ENCODE results near the gene KCNK18. TPM values are rescaled to one million over a fixed set of nuclear protein-coding genes. Genes with fewer than 3 reads are reported as not detected.

KCNK18 gene
- not detected for polyA plus RNA-seq (ENCODE audit: insufficient read length)

DNA sequence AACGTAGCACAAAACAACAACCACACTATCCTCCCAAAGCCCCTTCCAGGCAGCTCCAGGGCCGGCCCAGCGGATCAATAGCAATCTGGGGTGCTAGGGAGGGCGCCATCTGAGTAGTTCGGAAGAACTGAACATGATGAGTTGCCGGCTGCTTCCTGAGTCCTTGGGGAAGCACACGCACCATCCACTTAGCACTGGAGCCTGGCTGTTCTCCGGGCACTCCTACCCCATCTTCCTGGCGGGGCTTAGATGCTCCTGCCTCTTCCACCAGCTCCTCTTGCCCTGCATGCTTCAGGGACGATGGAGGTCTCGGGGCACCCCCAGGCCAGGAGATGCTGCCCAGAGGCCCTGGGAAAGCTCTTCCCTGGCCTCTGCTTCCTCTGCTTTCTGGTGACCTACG is at the start of gene KCNK18:
Gene KCNK18 (plus strand): TSS at position 301 of the 400 bp plus-strand sequence. CDS start 0 bp downstream, at position 301.
- no peak for DNase-seq (ENCODE audit: low read depth)

GRCh38 chr10:117148284-117148683 is 49.0 kb upstream of the KCNK18 start:
- no peak for DNase-seq (ENCODE audit: low read depth)

GRCh38 chr10:117152668-117153067 is 44.6 kb upstream of the KCNK18 start:
- no peak for DNase-seq (ENCODE audit: low read depth)

DNA sequence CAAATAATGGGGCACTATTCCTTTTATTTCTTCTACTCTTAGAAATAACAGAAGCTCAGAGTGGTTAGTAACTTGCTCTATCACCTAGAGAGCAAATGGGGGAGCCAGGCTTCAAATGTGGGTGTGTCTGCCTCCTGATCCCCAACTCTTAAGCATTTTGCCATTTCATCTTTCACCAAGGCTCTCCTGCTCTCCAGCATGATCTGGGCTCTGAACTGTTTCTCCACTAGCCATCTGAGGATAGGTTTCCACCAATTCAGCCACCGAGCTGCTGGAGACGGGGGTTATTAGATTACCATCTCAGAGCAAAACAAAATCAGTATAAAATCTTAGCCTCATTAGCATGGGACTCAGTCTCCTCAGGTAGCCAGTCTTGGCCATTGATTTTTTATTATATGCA is 39.0 kb upstream of the KCNK18 start:
- DNase-seq (ENCODE audit: low read depth) = no peak

GRCh38 chr10:117159390-117159789 is 37.9 kb upstream of the KCNK18 start:
- DNase-seq (ENCODE audit: low read depth) = no peak

DNA sequence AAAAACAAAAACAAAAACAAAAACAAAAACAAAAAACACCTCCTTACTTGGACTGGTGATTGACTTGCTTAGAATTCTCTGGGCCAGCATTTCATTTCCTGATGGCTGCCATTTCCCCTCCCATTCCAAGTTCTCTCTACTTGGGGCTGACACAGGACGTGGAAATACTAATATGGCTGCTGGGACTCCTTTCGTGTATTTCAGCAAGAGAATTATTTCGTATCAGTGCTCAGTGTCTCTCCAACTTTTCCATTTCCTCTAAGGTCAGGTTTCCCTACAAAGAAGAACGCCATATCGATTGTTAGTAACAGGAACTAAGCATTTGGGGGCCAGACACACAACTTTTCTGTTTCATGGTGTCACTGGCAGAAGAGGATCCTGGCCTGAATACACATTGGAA is 36.7 kb upstream of the KCNK18 start:
- DNase-seq (ENCODE audit: low read depth) = no peak

- DNase-seq (ENCODE audit: low read depth) = no peak
Measured at GRCh38 chr10:117161386-117162033, 35.8 kb upstream of the KCNK18 start.

DNA sequence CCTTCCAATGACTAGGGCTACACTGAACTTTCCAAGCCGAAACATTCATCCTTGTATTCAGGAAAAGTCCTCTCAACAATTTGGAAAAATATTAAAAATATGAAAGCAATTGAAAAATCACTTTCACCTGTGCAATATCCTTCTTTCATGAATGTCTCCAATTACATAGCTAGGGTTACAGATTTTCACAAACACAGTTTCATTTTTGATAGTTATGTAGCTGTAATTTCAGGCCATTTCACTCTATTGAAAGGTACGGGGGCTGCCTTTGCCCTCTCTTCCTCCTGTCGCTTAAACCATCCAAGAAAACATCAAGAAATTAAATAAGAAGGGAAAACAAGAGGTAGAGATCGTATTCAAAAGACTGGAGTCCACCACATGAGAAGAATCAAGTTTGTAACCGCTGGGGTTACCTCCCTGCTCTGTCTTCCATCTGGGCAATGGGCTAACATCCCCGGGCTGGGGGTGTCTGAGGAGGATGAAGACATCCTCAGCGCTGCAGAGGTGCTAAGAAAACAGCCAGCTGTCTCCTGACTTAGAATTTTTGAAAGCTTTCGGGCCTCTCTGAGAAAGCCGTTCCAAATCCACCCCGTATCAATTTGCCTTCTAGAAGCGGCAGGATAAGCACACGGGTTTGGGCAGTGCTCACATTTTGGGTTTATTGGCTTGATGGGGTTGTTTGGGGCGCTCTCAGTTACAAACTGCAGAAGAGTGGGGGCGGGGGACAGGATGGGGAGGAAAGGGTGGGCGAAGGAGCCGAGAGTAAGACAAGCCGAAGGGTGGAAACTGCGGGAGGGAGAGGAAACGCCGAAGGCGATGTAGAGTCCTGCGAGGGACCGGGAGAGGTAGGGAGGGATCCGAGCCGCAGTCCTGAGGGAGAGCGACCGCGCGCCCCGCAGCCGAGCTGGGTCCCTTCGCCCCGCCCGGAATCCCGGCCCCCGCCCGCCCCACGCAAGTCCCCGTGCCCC is 34.9 kb upstream of the KCNK18 start:
- DNase-seq (ENCODE audit: low read depth) = no peak

GRCh38 chr10:117163061-117163953 is 34.0 kb upstream of the KCNK18 start:
- DNase-seq (ENCODE audit: low read depth) = no peak

DNA sequence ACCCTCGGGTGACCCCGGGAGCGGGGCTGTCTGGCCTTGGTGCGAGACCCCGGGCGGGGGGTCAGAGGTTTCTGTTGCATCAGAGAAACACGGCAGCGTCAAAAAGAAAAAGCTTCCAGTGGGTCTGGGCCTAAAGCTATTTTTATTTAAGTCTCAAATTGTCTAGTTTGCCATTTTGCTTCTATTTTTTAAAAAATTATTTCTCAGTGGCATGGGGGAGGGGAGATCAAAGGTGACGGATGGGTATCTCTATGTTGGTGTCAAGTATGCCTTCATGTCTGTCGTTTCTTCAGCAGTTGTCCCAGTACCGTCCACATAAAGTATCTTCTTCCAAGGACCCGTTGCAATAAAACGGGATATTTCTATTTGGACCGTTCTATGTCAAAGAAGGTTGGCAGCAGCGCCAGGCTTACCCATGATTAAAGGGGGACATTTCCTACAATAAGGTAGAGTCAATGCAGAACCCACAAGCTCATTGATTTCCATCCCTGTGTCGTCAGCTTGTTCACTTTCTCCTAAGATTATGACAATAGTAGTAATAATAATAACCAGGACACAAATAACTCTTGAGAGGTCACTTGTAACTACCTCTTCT is 33.2 kb upstream of the KCNK18 start:
- no peak for DNase-seq (ENCODE audit: low read depth)

DNA sequence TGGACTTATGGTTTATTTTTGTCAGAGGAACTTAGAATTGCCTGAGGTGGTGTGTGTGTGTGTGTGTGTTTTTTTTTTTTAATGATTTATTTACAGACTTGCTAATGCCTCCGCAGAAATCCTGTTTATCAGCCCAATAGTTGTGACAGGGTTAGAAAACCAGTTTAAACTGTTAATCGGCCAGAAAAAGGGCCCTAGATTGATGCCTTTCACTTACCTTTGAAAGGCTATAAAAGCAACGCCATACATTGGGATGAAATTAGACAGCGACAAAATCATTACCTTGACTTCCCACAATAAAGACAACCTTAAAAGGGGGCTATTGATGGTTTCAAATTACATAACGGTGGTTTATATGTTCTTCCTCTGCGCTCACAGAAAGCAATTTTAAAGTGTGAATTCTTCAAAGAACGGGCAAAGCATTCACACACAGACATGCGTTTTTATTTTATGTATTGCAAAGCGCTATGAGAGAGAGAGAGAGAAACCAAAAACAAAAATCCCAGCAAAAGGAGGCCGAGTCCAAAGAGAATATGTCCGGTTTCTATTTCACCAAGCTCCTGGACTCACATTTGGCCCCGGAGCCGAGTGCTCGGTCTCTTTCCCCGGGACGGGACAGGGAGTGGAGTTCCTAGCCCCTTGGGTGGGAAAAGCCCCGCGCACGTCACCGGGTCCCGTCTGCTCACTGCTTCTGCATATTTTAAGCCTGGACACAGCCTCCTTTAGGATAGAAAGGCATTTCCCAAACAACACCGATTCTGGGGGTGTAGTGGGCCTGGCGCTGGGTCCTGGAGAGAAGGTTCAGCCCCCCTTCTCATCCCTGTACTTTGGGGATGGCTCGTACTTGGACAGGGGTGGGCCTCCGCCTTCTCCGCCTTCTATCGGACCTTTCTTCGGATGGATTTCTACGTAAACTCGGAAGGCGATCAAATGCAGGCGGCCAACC is 32.4 kb upstream of the KCNK18 start:
- no peak for DNase-seq (ENCODE audit: low read depth)

- no peak for DNase-seq (ENCODE audit: low read depth)
Measured at GRCh38 chr10:117165538-117166417, 31.5 kb upstream of the KCNK18 start.

GRCh38 chr10:117166418-117167345 is 30.6 kb upstream of the KCNK18 start:
- DNase-seq (ENCODE audit: low read depth) = no peak

- no peak for DNase-seq (ENCODE audit: low read depth)
Measured at GRCh38 chr10:117167346-117167788, 29.9 kb upstream of the KCNK18 start.

DNA sequence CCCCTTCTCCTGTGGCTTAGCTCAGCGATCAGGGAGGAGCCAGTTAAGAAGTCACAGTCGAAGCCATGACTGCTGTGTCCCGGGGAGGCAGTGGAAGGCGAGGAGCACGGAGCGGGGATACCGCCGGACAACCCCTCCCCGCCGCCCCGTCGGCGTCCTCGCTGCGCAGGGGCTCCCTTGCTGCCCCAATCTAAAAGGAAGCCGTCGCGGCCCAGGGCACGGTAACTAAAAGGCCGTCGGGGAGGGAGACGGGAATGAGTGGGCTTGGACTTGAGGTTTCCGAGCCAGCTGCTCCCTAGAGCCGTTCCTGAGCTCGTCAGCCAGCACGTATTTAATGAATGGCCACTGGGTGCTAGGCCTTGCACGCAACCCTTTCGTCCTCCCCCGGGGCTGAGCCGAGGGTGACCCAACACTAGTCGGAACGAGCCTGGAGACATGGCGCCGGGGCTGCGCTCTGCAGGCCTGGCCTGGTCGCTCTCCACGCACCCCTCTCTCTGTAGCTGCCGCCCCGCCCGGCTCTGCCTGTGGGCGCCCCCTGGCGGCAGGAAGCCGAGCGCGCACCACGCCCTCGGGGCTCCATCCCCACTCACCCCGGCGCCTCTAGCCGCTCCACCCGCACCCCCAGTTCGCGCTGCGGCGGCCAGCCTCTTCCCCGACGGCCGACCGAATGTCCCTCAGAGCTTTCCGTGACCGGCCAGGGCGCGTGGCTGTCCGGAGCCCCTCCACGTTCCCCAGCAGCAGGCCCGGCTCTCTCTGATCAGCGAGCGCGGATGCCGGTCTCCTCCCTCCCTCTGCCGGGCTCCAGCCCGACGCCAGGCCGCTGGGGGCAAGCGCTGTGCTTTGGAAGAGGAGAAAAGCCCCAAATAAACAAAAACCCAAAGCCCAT is 29.3 kb upstream of the KCNK18 start:
- DNase-seq (ENCODE audit: low read depth) = no peak

GRCh38 chr10:117168729-117169128 is 28.6 kb upstream of the KCNK18 start:
- no peak for DNase-seq (ENCODE audit: low read depth)

GRCh38 chr10:117169480-117169879 is 27.8 kb upstream of the KCNK18 start:
- DNase-seq (ENCODE audit: low read depth) = no peak

Data from forelimb muscle (tissue), 1 donor.